ENCODE data around the gene SIRPG. TPM values are rescaled to one million over a fixed set of nuclear protein-coding genes. Genes with fewer than 3 reads are reported as not detected.

The SIRPG gene
- total RNA-seq, 1 experiment from 2014 or later: not detected

GRCh38 chr20:1666802-1667201, 9.2 kb upstream of the SIRPG start:
- H2BK20ac ChIP-seq (ENCODE audit: low read depth, low read length, poor library complexity, severe bottlenecking): no peak overlapping the region
- H4K20me1 ChIP-seq (ENCODE audit: control insufficient read depth, insufficient read depth, insufficient read length): no peaks in the 10 kb centered on the region
- H3K4me3 Mint-ChIP-seq: no peak overlapping the region
- H4K8ac ChIP-seq (replicated peaks; ENCODE audit: insufficient read length, low read depth, low read length): no peak overlapping the region
- no peak overlapping the region for H2BK120ac ChIP-seq (ENCODE audit: low read depth, low read length, poor library complexity, severe bottlenecking)
- no CpG with 5 or more reads among the region's 5 CpGs for WGBS (ENCODE audit: extremely low coverage, insufficient read length, low lambda C conversion rate)
- no peak overlapping the region for H4K5ac ChIP-seq (ENCODE audit: insufficient read length, low read depth, low read length)
- no peak overlapping the region for H3K14ac ChIP-seq (ENCODE audit: insufficient read depth, low read length)
- no peak overlapping the region for H3K9ac ChIP-seq (ENCODE audit: extremely low read depth, insufficient read length, low read length)
- no peak overlapping the region for H3T11ph ChIP-seq (ENCODE audit: low read length)
- peaks cover 3 to 12% (median 6%) of the 10 kb centered on the region in 3 experiments; a peak in 5 of 7 replicates for H3K36me3 Mint-ChIP-seq (ENCODE audit: insufficient read depth in 1 of 3, low read depth in 3 of 3)
- H2BK12ac ChIP-seq (ENCODE audit: insufficient read length, low read depth, low read length): no peak overlapping the region
- H3K4ac ChIP-seq (ENCODE audit: low read depth, low read length): no peak overlapping the region
- H3K23ac ChIP-seq (ENCODE audit: insufficient read length, low read depth, low read length): no peak overlapping the region
- no peak overlapping the region for H3K27ac Mint-ChIP-seq
- no peak overlapping the region for H3K4me2 ChIP-seq (ENCODE audit: insufficient read depth, insufficient read length, low read length)
- H3K79me1 ChIP-seq (ENCODE audit: insufficient read depth, low read depth, low read length, poor library complexity, severe bottlenecking): no peaks in the 10 kb centered on the region
- no peak overlapping the region for H3K18ac ChIP-seq (ENCODE audit: insufficient read length, low read depth, low read length)
- no peak overlapping the region for H2BK15ac ChIP-seq (ENCODE audit: low read depth, low read length)
- no peak overlapping the region for H3K56ac ChIP-seq (ENCODE audit: insufficient read length, low read depth, low read length)
- no peaks in the 10 kb centered on the region for H3K4me1 ChIP-seq (ENCODE audit: insufficient read depth, low read length)
- no peak overlapping the region for H4K91ac ChIP-seq (ENCODE audit: insufficient read length, low read depth, low read length)
- H3K23me2 ChIP-seq (ENCODE audit: insufficient read length, low read depth, low read length, poor library complexity, severe bottlenecking): no peaks in the 10 kb centered on the region
- no peak overlapping the region for H3K27ac ChIP-seq (ENCODE audit: insufficient read length, low read depth, low read length)
- TF ChIP-seq, protein P1, sequence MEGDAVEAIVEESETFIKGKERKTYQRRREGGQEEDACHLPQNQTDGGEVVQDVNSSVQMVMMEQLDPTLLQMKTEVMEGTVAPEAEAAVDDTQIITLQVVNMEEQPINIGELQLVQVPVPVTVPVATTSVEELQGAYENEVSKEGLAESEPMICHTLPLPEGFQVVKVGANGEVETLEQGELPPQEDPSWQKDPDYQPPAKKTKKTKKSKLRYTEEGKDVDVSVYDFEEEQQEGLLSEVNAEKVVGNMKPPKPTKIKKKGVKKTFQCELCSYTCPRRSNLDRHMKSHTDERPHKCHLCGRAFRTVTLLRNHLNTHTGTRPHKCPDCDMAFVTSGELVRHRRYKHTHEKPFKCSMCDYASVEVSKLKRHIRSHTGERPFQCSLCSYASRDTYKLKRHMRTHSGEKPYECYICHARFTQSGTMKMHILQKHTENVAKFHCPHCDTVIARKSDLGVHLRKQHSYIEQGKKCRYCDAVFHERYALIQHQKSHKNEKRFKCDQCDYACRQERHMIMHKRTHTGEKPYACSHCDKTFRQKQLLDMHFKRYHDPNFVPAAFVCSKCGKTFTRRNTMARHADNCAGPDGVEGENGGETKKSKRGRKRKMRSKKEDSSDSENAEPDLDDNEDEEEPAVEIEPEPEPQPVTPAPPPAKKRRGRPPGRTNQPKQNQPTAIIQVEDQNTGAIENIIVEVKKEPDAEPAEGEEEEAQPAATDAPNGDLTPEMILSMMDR (conservative IDR thresholded peaks at IDR 0.05): no peak
- no peaks in the 10 kb centered on the region for H3K79me2 ChIP-seq (ENCODE audit: insufficient read depth, low read length)
- H2BK5ac ChIP-seq (ENCODE audit: insufficient read length, low read length): no peak overlapping the region
- H2AFZ ChIP-seq (ENCODE audit: low read length): no peak overlapping the region
- H3K27me3 Mint-ChIP-seq (ENCODE audit: low read depth): peaks cover 25% of the 10 kb centered on the region
- H3K27me3 ChIP-seq (ENCODE audit: insufficient read depth, low read length): no peaks in the 10 kb centered on the region
- DNase-seq: no peak
- H3K4me1 Mint-ChIP-seq: peaks cover 5 to 13% of the 10 kb centered on the region in 2 experiments
- no peaks in the 10 kb centered on the region for H3K9me3 ChIP-seq (ENCODE audit: control insufficient read depth, low read depth, low read length)
- H2AK5ac ChIP-seq (ENCODE audit: insufficient read length, low read length): no peak overlapping the region
- H3K9me3 Mint-ChIP-seq: peaks cover 14 to 18% of the 10 kb centered on the region in 2 experiments

Data from H9 (cell line).